HFFc6 (cell line): ENCODE measurements around the gene FBXL16. TPM values are rescaled to one million over a fixed set of nuclear protein-coding genes. Genes with fewer than 3 reads are reported as not detected.

Experiments
- DNase-seq: peaks from one replicate; pipeline ENCODE4 v3.0.0-alpha.2; 2018
- H3K27ac Mint-ChIP-seq: 2 replicates; pipeline ENCODE4 v1.8.0; 2020; ENCODE audit warnings: mild to moderate bottlenecking, mixed read lengths
- H3K27me3 Mint-ChIP-seq: 2 replicates; pipeline ENCODE4 v1.8.0; 2021; ENCODE audit warnings: mild to moderate bottlenecking, moderate library complexity, mixed read lengths; ENCODE audit not compliant: insufficient read depth
- H3K36me3 Mint-ChIP-seq: 2 replicates; pipeline ENCODE4 v1.8.0; 2021; ENCODE audit warnings: low read depth, mixed read lengths
- H3K4me1 Mint-ChIP-seq: 2 replicates; pipeline ENCODE4 v1.8.0; 2020; ENCODE audit warnings: low read depth, mixed read lengths
- H3K4me3 Mint-ChIP-seq: 2 replicates; pipeline ENCODE4 v1.8.0; 2020; ENCODE audit warnings: mild to moderate bottlenecking, moderate library complexity, mixed read lengths
- H3K9me3 Mint-ChIP-seq: 2 replicates; pipeline ENCODE4 v1.8.0; 2020; ENCODE audit warnings: mild to moderate bottlenecking, mixed read lengths
- total RNA-seq, 6 experiments: library from RNA; stranded (reverse); fragmentation: NEBNext Ultra II Directional; extraction: Animal tissue kit (Norgen Biotek cat#: 25700); gene quantifications; 2 replicates in 1 of 6; 3 replicates in 5 of 6; pipeline ENCODE4 v1.2.3, GENCODE V29; 2021
- TF ChIP-seq, protein P1 (sequence below): fragments of 200-600 bp; sonication (generic); IDR thresholded peaks from 2 replicates; pipeline ENCODE4 v1.5.0; 2021; ENCODE audit warnings: antibody characterized with exemption, mild to moderate bottlenecking

FBXL16 gene
- total RNA-seq, 6 experiments from 2014 or later, result 0.05 TPM; not detected in 5

GRCh38 chr16:726438-727290 is 21.1 kb upstream of the FBXL16 start, which contains the start of the genes CCDC78 and HAGHL:
TSS of gene CCDC78 (minus strand) at chr16:726443. CDS start at chr16:726367, 76 bp downstream.
TSS of gene HAGHL (plus strand) at chr16:727106. CDS start at chr16:727510, 404 bp downstream.
- no peaks in the 10 kb centered on the region for H3K4me1 Mint-ChIP-seq
- no peak for DNase-seq
- H3K9me3 Mint-ChIP-seq, result no peaks in the 10 kb centered on the region
- H3K4me3 Mint-ChIP-seq, result peak within 1 kb of the TSS; percentile 65
- no peak within 1 kb of the TSS for H3K27ac Mint-ChIP-seq
- H3K36me3 Mint-ChIP-seq, result no peaks in the 10 kb centered on the region
- TF ChIP-seq, protein P1, sequence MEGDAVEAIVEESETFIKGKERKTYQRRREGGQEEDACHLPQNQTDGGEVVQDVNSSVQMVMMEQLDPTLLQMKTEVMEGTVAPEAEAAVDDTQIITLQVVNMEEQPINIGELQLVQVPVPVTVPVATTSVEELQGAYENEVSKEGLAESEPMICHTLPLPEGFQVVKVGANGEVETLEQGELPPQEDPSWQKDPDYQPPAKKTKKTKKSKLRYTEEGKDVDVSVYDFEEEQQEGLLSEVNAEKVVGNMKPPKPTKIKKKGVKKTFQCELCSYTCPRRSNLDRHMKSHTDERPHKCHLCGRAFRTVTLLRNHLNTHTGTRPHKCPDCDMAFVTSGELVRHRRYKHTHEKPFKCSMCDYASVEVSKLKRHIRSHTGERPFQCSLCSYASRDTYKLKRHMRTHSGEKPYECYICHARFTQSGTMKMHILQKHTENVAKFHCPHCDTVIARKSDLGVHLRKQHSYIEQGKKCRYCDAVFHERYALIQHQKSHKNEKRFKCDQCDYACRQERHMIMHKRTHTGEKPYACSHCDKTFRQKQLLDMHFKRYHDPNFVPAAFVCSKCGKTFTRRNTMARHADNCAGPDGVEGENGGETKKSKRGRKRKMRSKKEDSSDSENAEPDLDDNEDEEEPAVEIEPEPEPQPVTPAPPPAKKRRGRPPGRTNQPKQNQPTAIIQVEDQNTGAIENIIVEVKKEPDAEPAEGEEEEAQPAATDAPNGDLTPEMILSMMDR, result no peak
- H3K27me3 Mint-ChIP-seq, result peaks cover 7% of the 10 kb centered on the region

DNA sequence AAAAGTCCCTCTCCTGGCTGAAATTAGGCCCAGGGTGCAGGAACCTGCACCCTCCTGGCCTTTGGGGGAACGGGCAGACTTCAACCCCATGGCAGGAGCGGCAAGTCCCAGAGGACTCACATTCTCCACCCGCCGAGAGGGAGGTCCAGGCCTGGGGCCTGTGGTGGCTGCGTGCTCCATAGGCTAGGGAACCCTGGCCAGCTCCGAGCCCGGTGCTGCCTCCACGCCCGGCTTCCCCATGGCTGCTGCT is 20.5 kb upstream of the FBXL16 start:
- H3K36me3 Mint-ChIP-seq, result no peaks in the 10 kb centered on the region
- TF ChIP-seq, protein P1, result no peak
- no peaks in the 10 kb centered on the region for H3K4me1 Mint-ChIP-seq
- no peak overlapping the region for H3K4me3 Mint-ChIP-seq
- no peak for DNase-seq
- no peak overlapping the region for H3K27ac Mint-ChIP-seq
- no peaks in the 10 kb centered on the region for H3K9me3 Mint-ChIP-seq
- H3K27me3 Mint-ChIP-seq, result peaks cover 7% of the 10 kb centered on the region

DNA sequence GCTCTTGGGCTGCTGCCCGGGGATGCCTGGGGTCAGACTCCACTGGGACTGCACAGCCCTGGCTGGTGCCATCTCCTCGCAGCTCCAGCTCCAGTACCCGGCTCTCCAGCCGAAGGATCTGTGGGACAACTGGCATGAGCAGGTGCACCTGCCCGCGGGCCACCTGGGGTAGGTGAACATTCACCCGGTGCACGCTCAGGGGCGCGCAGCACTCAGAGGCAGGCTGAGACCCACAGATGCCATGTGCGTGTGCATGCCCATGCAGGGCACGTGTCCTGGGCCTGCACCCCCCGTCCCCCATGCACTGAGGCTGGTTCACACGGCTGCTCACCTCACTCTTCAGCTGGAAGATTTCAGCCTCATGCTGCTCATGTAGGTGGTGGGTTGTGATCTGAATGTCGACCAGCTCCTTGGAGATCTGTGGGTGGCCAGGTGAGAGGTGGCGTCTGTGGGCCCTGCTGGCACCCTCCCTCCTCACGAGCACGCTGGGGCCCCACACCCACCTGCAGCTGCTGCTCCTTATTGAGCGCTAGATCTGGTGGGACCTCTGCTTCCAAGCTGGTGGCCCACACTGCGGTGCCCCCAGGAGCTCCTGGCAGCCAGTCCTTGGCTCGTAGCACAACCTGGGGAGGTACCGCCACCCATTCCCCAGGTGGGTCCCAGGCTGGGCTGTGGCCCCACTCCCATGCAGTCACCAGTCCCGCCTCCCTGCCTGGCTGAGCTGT is 20.0 kb upstream of the FBXL16 start:
- TF ChIP-seq, protein P1, result no peak
- no peak overlapping the region for H3K4me3 Mint-ChIP-seq

GRCh38 chr16:725041-725376 is 19.4 kb upstream of the FBXL16 start:
- Mint-ChIP-seq H3K27ac (no peak overlapping the region), H3K4me3 (no peak overlapping the region), H3K36me3 (no peaks in the 10 kb centered on the region), H3K9me3 (no peaks in the 10 kb centered on the region), H3K4me1 (peaks cover 4% of the 10 kb centered on the region; the same call in 1 of the 2 replicates), H3K27me3 (peaks cover 12% of the 10 kb centered on the region)
- TF ChIP-seq, protein P1, result no peak
- DNase-seq, result no peak

More for the DNA sequence above, 20.0 kb upstream of the FBXL16 start:
- H3K36me3 Mint-ChIP-seq, result no peaks in the 10 kb centered on the region
- no peaks in the 10 kb centered on the region for H3K4me1 Mint-ChIP-seq
- no peaks in the 10 kb centered on the region for H3K9me3 Mint-ChIP-seq
- H3K27ac Mint-ChIP-seq, result no peak overlapping the region
- H3K27me3 Mint-ChIP-seq, result peaks cover 7% of the 10 kb centered on the region
- DNase-seq, result no peak

DNA sequence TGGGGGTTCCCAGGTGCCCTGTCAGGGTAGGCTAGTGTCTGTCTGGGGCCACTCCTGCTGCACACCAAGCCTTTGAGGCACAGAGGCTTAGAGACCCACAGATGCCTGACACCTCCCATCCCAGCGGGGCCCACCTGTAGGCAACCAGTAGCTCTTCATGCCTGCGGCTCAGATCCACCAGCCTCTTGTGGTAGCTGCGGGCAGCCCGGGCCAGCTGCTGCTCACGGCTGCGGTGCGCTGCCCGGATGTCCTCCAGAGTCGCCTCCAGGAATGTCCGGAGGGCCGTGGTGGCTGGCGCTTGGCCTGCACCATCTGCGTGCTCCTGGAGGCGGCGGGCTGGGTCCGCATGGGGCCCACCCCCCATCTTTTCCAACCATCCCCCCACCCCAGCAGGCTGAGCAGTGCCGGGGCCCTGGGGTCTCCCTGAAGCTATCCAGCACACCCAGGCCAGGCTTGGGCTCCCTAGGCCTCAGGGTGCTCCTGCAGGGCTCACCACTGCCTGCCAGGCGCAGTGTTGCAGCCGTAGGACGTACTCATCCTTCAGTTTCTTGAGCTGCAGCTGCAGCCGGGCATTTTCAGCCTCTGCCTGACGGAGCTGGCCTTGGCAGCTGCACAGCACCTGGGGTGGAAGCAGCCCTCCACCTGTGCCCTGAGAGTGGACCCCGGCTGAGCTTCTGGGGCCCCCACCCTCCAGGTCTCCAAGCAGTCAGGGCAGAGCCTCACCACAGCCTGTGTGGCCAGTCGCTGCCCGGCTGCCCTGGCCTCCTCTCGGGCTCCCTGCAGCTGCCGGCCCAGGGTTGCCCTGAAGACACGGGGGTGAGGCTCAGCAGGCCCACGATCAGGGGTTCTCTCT is 18.8 kb upstream of the FBXL16 start:
- Mint-ChIP-seq H3K4me1 (peaks cover 10% of the 10 kb centered on the region), H3K9me3 (no peaks in the 10 kb centered on the region), H3K4me3 (no peak overlapping the region), H3K27ac (no peak overlapping the region), H3K36me3 (no peaks in the 10 kb centered on the region), H3K27me3 (peaks cover 13% of the 10 kb centered on the region)
- TF ChIP-seq, protein P1, result no peak
- DNase-seq, result no peak
